ENCODE measurements around the gene SPAG5.

- TF ChIP-seq POLR2AphosphoS5 (IDR thresholded peaks at IDR 0.05; ENCODE audit: low read depth, low read length) (peak; percentile 60), POLR2A (IDR thresholded peaks at IDR 0.05; ENCODE audit: low read depth, low read length) (peak; percentile 79; the same call in 1 of the 2 replicates), TAF1 (IDR thresholded peaks at IDR 0.05; ENCODE audit: borderline replicate concordance, low read depth, low read length) (peak; percentile 65)
Observed at GRCh38 chr17:28571361-28572122, 27.3 kb downstream of the SPAG5 start, which contains the start of gene PIGS.

All from GM12892 (cell line).